ENCODE data around the gene TLR6.

The TLR6 gene

DNA sequence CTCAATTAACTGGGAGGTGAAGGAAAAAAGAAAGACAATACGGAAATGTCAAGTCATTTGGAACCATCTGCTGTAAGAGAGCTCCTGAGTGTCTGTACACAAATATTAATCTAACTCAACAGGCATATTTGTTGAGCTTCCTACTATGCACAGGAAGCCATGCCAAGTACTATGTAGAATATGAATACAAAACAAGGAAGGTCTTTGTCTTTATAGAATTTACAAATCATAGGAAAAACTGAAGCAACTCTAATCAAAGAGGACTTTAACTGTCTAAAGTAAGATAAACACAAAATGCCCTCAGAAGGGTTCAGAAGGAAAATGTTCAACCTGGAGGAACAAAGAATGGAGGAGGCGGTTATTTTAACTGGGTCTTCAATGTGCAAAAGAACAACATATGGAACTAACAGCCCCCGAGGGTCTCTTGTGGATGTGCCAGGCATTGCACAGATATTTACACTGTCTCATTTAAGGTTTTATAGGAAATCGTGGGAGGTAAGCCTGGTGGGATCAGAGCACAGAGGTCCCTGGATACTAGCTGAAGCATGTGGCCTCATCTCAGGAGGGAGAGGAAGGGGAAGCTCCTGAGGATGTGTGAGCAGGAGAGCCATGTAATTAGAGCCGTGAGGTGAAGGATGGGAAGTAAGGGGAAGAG, 16.8 kb upstream of the TLR6 start:
- FAIRE-seq (no peak), DNase-seq (ENCODE audit: insufficient read length, low spot score) (no peak)
- TF ChIP-seq, protein P1, sequence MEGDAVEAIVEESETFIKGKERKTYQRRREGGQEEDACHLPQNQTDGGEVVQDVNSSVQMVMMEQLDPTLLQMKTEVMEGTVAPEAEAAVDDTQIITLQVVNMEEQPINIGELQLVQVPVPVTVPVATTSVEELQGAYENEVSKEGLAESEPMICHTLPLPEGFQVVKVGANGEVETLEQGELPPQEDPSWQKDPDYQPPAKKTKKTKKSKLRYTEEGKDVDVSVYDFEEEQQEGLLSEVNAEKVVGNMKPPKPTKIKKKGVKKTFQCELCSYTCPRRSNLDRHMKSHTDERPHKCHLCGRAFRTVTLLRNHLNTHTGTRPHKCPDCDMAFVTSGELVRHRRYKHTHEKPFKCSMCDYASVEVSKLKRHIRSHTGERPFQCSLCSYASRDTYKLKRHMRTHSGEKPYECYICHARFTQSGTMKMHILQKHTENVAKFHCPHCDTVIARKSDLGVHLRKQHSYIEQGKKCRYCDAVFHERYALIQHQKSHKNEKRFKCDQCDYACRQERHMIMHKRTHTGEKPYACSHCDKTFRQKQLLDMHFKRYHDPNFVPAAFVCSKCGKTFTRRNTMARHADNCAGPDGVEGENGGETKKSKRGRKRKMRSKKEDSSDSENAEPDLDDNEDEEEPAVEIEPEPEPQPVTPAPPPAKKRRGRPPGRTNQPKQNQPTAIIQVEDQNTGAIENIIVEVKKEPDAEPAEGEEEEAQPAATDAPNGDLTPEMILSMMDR (IDR thresholded peaks at IDR 0.05; ENCODE audit: insufficient read depth, missing control alignments): no peak

DNA sequence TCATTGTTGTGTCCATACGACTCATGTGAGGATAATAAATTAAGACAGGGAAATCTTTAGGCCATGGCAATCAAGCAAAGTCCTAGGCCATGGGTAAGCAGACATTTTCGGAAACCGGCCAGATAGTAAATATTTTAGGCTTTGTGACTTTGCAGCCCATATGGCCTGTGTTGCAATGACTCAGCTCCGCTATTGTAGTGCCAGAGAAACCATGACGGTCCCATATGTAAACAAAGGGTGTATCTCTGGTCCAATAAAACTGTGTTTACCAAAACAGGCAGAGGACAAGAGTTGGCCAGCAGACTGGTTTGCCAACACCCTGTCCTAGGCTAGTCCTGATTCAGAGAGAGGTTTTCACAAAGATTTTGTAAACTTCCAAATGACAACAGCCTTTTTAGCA, 16.0 kb upstream of the TLR6 start:
- DNase-seq (ENCODE audit: insufficient read length, low spot score): no peak
- FAIRE-seq: no peak
- TF ChIP-seq, protein P1 (IDR thresholded peaks at IDR 0.05; ENCODE audit: insufficient read depth, missing control alignments): no peak

DNA sequence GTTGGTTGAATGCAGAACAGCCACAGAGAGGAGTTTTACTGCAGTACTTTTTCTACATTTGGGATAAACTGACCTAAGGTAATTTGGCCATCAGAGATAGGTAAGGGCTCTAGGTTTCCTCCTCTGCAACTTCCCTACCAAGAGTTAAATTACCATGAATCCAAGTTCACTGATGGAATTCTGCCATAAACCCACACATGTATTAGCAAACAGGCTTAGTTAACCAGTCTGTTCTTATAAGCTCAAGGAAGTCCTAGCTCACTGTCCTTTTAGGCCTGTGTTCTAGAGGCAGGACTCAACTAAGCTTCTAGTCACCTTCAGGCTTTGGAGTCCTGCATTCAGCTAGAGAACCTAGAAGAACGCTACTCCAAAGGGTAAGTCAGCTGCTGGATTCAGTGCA, 15.0 kb upstream of the TLR6 start:
- FAIRE-seq (no peak), DNase-seq (ENCODE audit: insufficient read length, low spot score) (no peak)
- TF ChIP-seq, protein P1 (IDR thresholded peaks at IDR 0.05; ENCODE audit: insufficient read depth, missing control alignments): no peak

DNA sequence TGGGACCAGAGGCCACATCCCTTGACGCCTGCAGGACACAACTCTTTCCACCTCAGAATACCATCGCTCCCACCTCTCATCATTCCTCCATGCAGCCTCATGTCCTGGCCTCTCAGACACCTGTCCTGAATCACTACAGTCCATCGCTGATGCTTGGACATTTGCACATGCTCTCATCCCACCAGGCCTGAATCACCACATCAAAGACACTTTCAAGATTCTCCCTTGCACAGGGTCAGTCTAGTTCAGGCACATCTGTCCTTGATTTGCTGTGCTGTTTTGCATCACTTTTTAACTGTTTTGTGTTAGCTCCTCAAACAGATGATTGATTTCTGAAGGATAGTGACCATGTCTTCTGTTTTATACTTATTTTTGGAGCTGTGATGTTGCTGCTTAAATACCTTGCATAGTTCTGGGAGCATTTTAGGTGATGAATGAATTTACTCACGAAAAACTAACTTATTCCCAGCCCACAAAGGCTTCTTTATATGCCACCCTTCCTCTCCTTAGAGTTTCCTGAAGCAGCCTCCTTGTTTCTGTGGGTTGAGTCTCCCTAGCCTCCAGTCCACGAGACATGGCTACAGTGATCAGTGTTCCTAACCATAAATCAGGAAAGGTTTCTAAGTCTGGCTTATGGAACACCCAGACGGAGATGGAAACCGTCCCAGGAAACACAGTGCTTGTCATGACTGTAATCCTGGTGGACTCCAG, 13.6 kb upstream of the TLR6 start:
- FAIRE-seq: no peak
- TF ChIP-seq, protein P1 (IDR thresholded peaks at IDR 0.05; ENCODE audit: insufficient read depth, missing control alignments): no peak

DNA sequence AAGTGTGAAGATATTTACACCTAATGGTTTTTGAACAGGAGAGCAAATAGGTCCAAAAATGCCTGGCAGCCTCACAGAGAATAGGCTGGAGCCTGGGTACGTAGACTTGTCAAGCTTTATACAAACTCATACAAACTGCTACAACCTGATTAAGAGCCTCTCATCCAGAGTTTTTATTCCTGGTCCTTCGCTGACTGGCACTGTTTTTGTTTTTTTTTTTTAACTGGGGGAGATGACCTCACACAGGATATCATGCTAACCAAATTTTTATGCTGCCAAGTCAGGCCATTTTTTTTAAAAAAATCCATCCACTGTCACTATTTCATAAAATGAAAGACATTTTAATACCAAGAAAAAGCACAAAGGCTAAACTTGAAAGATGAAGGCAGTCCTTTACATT, 12.9 kb upstream of the TLR6 start:
- DNase-seq (ENCODE audit: insufficient read length, low spot score): no peak
- FAIRE-seq: no peak
- TF ChIP-seq, protein P1 (IDR thresholded peaks at IDR 0.05; ENCODE audit: insufficient read depth, missing control alignments): no peak

More for the DNA sequence above, 13.6 kb upstream of the TLR6 start:
- DNase-seq (ENCODE audit: insufficient read length, low spot score): no peak

DNA sequence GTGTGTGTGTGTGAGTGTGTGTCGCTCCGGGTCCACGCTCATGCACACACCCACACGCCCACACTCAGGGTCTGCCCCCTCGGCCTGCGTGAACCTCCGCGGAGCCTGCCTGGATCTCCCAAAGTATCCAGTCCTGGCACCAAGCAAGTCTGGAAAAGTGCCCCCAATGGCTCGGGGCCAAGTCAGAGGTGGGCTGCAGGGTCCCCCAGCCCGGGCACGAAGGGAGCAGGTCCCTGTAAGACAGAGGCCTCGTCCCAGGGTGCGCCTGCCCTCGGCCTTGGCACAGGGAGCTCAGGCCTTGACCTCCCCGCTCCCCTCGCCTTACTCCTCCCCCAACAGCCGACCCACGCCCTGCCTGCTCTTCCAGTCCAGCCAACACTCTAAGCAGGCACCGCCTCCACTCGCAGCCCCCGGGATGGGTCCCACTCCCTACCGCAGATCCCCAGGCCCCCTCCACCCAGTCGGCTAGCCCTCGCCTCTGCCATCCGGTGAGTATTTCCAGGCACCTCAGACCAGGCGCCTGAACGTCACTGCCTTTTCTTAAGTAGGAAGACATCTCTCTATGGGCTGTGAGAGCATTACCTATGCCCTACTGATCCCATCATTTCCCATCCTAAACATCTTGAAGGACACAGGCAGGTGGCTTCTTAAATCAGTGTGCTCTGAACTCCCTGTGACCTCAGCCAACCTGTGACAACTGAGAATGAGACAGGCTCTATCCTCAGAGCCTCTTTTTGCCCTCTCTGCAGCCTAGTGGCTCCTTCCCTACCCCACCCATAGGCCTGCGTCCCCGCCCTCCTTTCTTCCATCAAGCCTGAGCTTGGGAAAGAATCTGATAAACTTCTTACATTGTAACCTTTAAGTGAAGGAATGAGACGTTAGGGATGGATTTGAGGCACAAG, 11.7 kb upstream of the TLR6 start:
- TF ChIP-seq, protein P1 (IDR thresholded peaks at IDR 0.05; ENCODE audit: insufficient read depth, missing control alignments): no peak
- DNase-seq (ENCODE audit: insufficient read length, low spot score) (no peak), FAIRE-seq (no peak)

Measured in D721Med (cell line).